AG10803 (cell line): ENCODE measurements around the gene KRTAP22-2.

Experiments used
- DNase-seq: peaks from one replicate; pipeline ENCODE4 v3.0.0; 2010; ENCODE audit warnings: low read depth
- H3K4me3 ChIP-seq: 2 replicates; pipeline ENCODE4 v1.5.1; 2011; ENCODE audit warnings: mild to moderate bottlenecking, low read length, control low read depth
- TF ChIP-seq, protein P1 (sequence below): conservative IDR thresholded peaks from 2 replicates; pipeline ENCODE4 v1.5.1; 2011; ENCODE audit warnings: mild to moderate bottlenecking, low read length, control low read depth, inconsistent platforms

The KRTAP22-2 gene

GRCh38 chr21:30541764-30542163, 48.4 kb downstream of the KRTAP22-2 start, which contains the start of gene KRTAP19-6:
KRTAP19-6 (minus strand) TSS chr21:30541864; CDS start chr21:30541833, 31 bp downstream.
- no peak within 1 kb of the TSS for H3K4me3 ChIP-seq
- no peak for DNase-seq
- TF ChIP-seq, protein P1, sequence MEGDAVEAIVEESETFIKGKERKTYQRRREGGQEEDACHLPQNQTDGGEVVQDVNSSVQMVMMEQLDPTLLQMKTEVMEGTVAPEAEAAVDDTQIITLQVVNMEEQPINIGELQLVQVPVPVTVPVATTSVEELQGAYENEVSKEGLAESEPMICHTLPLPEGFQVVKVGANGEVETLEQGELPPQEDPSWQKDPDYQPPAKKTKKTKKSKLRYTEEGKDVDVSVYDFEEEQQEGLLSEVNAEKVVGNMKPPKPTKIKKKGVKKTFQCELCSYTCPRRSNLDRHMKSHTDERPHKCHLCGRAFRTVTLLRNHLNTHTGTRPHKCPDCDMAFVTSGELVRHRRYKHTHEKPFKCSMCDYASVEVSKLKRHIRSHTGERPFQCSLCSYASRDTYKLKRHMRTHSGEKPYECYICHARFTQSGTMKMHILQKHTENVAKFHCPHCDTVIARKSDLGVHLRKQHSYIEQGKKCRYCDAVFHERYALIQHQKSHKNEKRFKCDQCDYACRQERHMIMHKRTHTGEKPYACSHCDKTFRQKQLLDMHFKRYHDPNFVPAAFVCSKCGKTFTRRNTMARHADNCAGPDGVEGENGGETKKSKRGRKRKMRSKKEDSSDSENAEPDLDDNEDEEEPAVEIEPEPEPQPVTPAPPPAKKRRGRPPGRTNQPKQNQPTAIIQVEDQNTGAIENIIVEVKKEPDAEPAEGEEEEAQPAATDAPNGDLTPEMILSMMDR, result no peak
